ENCODE results near the gene THEMIS2. TPM values are rescaled to one million over a fixed set of nuclear protein-coding genes. Genes with fewer than 3 reads are reported as not detected.

Gene THEMIS2
- total RNA-seq, 1 donor from 2014 or later = 2.1 TPM

GRCh38 chr1:27879374-27880082 is 7.2 kb downstream of the THEMIS2 start:
- H3K27me3 ChIP-seq (ENCODE audit: control insufficient read depth, insufficient read depth, low read length) = no peaks in the 10 kb centered on the region
- H3K36me3 ChIP-seq (ENCODE audit: control insufficient read depth, insufficient read depth, low read length) = peaks cover 1% of the 10 kb centered on the region
- FAIRE-seq (no peak), DNase-seq (ENCODE audit: low read depth) (no peak)
- no peak overlapping the region for H3K4me3 ChIP-seq (ENCODE audit: low read depth, low read length)
- TF ChIP-seq CTCF (IDR thresholded peaks at IDR 0.05; ENCODE audit: insufficient read depth, low read length, severe bottlenecking) = no peak

GRCh38 chr1:27882543-27882903 is 10.2 kb downstream of the THEMIS2 start:
- FAIRE-seq = no peak

GRCh38 chr1:27883536-27883935 is 11.2 kb downstream of the THEMIS2 start:
- TF ChIP-seq CTCF (IDR thresholded peaks at IDR 0.05; ENCODE audit: insufficient read depth, low read length, severe bottlenecking) = no peak
- Histone ChIP-seq H3K36me3 (ENCODE audit: control insufficient read depth, insufficient read depth, low read length) (peaks cover 3% of the 10 kb centered on the region), H3K4me3 (ENCODE audit: low read depth, low read length) (no peak overlapping the region), H3K27me3 (ENCODE audit: control insufficient read depth, insufficient read depth, low read length) (no peaks in the 10 kb centered on the region)
- no peak for FAIRE-seq
- DNase-seq (ENCODE audit: low read depth) = no peak

More at GRCh38 chr1:27882543-27882903, 10.2 kb downstream of the THEMIS2 start:
- Histone ChIP-seq H3K27me3 (ENCODE audit: control insufficient read depth, insufficient read depth, low read length) (no peaks in the 10 kb centered on the region), H3K4me3 (ENCODE audit: low read depth, low read length) (no peak overlapping the region), H3K36me3 (ENCODE audit: control insufficient read depth, insufficient read depth, low read length) (peaks cover 3% of the 10 kb centered on the region)
- no peak for TF ChIP-seq CTCF (IDR thresholded peaks at IDR 0.05; ENCODE audit: insufficient read depth, low read length, severe bottlenecking)
- no peak for DNase-seq (ENCODE audit: low read depth)

- Histone ChIP-seq H3K36me3 (ENCODE audit: control insufficient read depth, insufficient read depth, low read length) (peaks cover 3% of the 10 kb centered on the region), H3K4me3 (ENCODE audit: low read depth, low read length) (no peak overlapping the region), H3K27me3 (ENCODE audit: control insufficient read depth, insufficient read depth, low read length) (no peaks in the 10 kb centered on the region)
- DNase-seq (ENCODE audit: low read depth) (no peak), FAIRE-seq (no peak)
- no peak for TF ChIP-seq CTCF (IDR thresholded peaks at IDR 0.05; ENCODE audit: insufficient read depth, low read length, severe bottlenecking)
Observed at GRCh38 chr1:27884006-27884954, 11.9 kb downstream of the THEMIS2 start.

- no peak for DNase-seq (ENCODE audit: low read depth)
- FAIRE-seq = no peak
- no peak for TF ChIP-seq CTCF (IDR thresholded peaks at IDR 0.05; ENCODE audit: insufficient read depth, low read length, severe bottlenecking)
- no peaks in the 10 kb centered on the region for H3K27me3 ChIP-seq (ENCODE audit: control insufficient read depth, insufficient read depth, low read length)
- peaks cover 3% of the 10 kb centered on the region for H3K36me3 ChIP-seq (ENCODE audit: control insufficient read depth, insufficient read depth, low read length)
- no peak overlapping the region for H3K4me3 ChIP-seq (ENCODE audit: low read depth, low read length)
Observed at GRCh38 chr1:27885114-27885528, 12.8 kb downstream of the THEMIS2 start.

All from bronchial epithelial cell (primary cell).